ENCODE results near the gene SBNO2.
A peak's percentile ranks its signal among the peaks of the same experiment; 100 is the strongest.

SBNO2 gene

GRCh38 chr19:1169921-1170885, 3.9 kb downstream of the SBNO2 start:
- no peaks in the 10 kb centered on the region for H3K36me3 Mint-ChIP-seq (ENCODE audit: low read depth)
- H3K4me1 Mint-ChIP-seq, result peaks cover 35% of the 10 kb centered on the region
- peaks cover 3% of the 10 kb centered on the region for H3K27me3 Mint-ChIP-seq (ENCODE audit: low read depth)
- H3K4me3 Mint-ChIP-seq, result peak overlapping the region; percentile 37 to 77 (median 73)
- no peaks in the 10 kb centered on the region for H3K9me3 Mint-ChIP-seq
- H3K27ac Mint-ChIP-seq, result peak overlapping the region; percentile 72 to 89 (median 77)
- TF ChIP-seq CTCF (IDR thresholded peaks at IDR 0.05; ENCODE audit: unreplicated experiment in 3 of 3), result no peak

- H3K36me3 Mint-ChIP-seq (ENCODE audit: low read depth), result no peaks in the 10 kb centered on the region
- peak overlapping the region; percentile 22 to 66 (median 45) for H3K4me3 Mint-ChIP-seq
- H3K27me3 Mint-ChIP-seq (ENCODE audit: low read depth), result peaks cover 3% of the 10 kb centered on the region
- peaks cover 35% of the 10 kb centered on the region for H3K4me1 Mint-ChIP-seq
- H3K27ac Mint-ChIP-seq, result peak overlapping the region; percentile 54 to 72 (median 64)
- no peak for TF ChIP-seq CTCF (IDR thresholded peaks at IDR 0.05; ENCODE audit: unreplicated experiment in 3 of 3)
- no peaks in the 10 kb centered on the region for H3K9me3 Mint-ChIP-seq
These were observed 4.7 kb downstream of the SBNO2 start for GRCh38 chr19:1169411-1169791.

GRCh38 chr19:1168572-1169410, 5.3 kb downstream of the SBNO2 start:
- Mint-ChIP-seq H3K9me3 (no peaks in the 10 kb centered on the region), H3K4me3 (peak overlapping the region; percentile 41 to 52 (median 44)), H3K4me1 (peaks cover 35% of the 10 kb centered on the region), H3K27ac (peak overlapping the region in 1 of 3 experiments; percentile 75), H3K27me3 (ENCODE audit: low read depth) (no peaks in the 10 kb centered on the region), H3K36me3 (ENCODE audit: low read depth) (no peaks in the 10 kb centered on the region)
- TF ChIP-seq CTCF (IDR thresholded peaks at IDR 0.05; ENCODE audit: unreplicated experiment in 3 of 3), result no peak

- Mint-ChIP-seq H3K4me3 (no peak overlapping the region), H3K27me3 (ENCODE audit: low read depth) (no peaks in the 10 kb centered on the region), H3K36me3 (ENCODE audit: low read depth) (no peaks in the 10 kb centered on the region), H3K27ac (no peak overlapping the region), H3K4me1 (peaks cover 38% of the 10 kb centered on the region), H3K9me3 (no peaks in the 10 kb centered on the region)
- TF ChIP-seq CTCF (IDR thresholded peaks at IDR 0.05; ENCODE audit: unreplicated experiment in 3 of 3), result no peak
These were observed 6.1 kb downstream of the SBNO2 start for GRCh38 chr19:1167687-1168571.

GRCh38 chr19:1166872-1167573, 7.0 kb downstream of the SBNO2 start:
- Mint-ChIP-seq H3K4me1 (peaks cover 32% of the 10 kb centered on the region), H3K36me3 (ENCODE audit: low read depth) (no peaks in the 10 kb centered on the region), H3K27me3 (ENCODE audit: low read depth) (no peaks in the 10 kb centered on the region), H3K9me3 (no peaks in the 10 kb centered on the region), H3K27ac (peak overlapping the region in 2 of 3 experiments; percentile 68 to 91), H3K4me3 (no peak overlapping the region)
- TF ChIP-seq CTCF (IDR thresholded peaks at IDR 0.05; ENCODE audit: unreplicated experiment in 3 of 3), result no peak
